ENCODE results near the gene PPM1H. TPM values are rescaled to one million over a fixed set of nuclear protein-coding genes. Genes with fewer than 3 reads are reported as not detected.

The PPM1H gene
- total RNA-seq, 1 experiment from 2014 or later = 0.22 TPM

DNA sequence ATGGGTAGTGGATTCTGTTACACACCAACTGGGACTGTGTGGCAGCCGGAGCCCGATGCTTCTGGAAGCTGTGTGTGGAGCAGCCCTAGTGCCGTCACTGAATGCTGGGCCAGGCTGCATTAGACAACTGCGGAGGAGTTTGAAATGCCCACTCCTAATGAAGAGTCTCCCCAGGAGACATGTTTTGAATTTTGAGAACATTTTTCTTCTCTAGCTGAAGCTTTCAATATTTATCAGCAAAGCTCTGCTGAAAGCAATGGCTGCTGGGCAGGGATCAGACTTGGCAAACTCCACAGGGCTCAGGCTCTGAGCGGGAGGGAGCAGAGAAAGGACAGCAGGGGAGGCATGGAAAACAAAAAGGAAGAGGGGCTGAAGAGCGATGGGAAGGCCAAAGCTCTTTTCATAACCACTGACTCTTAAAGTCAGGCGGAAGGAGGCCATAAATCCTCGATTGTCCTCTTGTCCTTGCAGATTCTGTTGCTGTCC is 279.2 kb downstream of the PPM1H start:
- H3K9me2 ChIP-seq (replicated peaks; ENCODE audit: insufficient read depth, low read length) = no peaks in the 10 kb centered on the region
- H3K27me3 ChIP-seq (ENCODE audit: low read length) = no peaks in the 10 kb centered on the region
- H2AFZ ChIP-seq (ENCODE audit: low read length) = no peak overlapping the region
- H3K79me2 ChIP-seq (ENCODE audit: low read length) = no peaks in the 10 kb centered on the region
- H3K27ac ChIP-seq (ENCODE audit: low read length) = no peak overlapping the region
- H3K4me1 ChIP-seq (ENCODE audit: low read length) = peaks cover 9% of the 10 kb centered on the region
- no peaks in the 10 kb centered on the region for H4K20me1 ChIP-seq (ENCODE audit: insufficient read depth, low read depth, low read length)
- no peak for DNase-seq
- H3K9ac ChIP-seq (ENCODE audit: low read length) = no peak overlapping the region
- H3K9me3 ChIP-seq (ENCODE audit: low read length) = no peaks in the 10 kb centered on the region
- H3K36me3 ChIP-seq (ENCODE audit: insufficient read depth, low read length) = no peaks in the 10 kb centered on the region
- no peak overlapping the region for H3K4me2 ChIP-seq (ENCODE audit: low read depth, low read length, poor library complexity, severe bottlenecking)
- H3K4me3 ChIP-seq (ENCODE audit: low read length) = no peak overlapping the region

DNA sequence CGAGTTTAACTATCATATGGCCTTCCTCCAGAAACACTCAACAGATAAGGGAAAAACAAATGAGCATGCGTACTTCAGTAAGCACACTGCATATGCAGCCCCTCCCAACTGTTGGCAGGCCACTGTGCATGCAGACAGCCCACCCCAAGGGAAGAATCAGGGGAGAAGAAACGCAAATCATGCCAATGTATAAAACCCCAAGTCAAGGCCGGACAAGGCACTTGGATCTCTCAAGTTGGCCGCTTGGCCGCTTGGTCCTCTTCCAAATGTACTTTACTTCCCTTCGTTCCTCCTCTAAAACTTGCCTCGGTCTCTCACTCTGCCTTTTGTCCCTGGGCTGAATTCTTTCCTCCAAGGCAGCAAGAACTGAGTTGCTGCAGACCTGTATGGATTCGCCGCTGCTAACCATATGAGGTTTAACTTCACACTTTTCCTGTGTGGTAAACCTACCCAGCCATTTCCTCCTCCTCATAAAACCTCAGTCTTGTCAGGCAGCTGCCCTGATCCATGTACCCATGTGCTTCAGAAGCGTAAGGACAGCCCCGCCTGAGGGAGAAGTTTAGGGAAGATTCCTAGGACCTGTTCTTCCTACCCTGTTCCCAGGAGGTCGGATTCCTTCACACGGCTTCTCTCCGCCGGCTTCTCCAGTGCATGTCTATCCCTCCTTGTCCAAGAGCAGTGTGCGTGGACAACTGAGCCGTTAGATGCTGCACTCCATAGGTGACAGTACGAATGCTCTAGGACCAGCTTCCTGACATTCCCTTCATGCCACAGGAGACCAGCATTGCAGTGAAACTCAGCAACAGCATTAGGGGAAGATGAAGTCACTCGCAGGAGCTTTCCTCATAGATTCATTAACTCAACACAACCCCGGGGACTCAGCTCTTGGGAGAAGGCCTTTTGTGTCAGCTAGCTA is 280.4 kb downstream of the PPM1H start:
- no peaks in the 10 kb centered on the region for H3K36me3 ChIP-seq (ENCODE audit: insufficient read depth, low read length)
- H3K9me3 ChIP-seq (ENCODE audit: low read length) = no peaks in the 10 kb centered on the region
- H3K4me2 ChIP-seq (ENCODE audit: low read depth, low read length, poor library complexity, severe bottlenecking) = no peak overlapping the region
- H3K27me3 ChIP-seq (ENCODE audit: low read length) = no peaks in the 10 kb centered on the region
- no peaks in the 10 kb centered on the region for H3K79me2 ChIP-seq (ENCODE audit: low read length)
- no peak overlapping the region for H3K27ac ChIP-seq (ENCODE audit: low read length)
- H3K4me1 ChIP-seq (ENCODE audit: low read length) = peaks cover 9% of the 10 kb centered on the region
- H4K20me1 ChIP-seq (ENCODE audit: insufficient read depth, low read depth, low read length) = no peaks in the 10 kb centered on the region
- H3K9me2 ChIP-seq (replicated peaks; ENCODE audit: insufficient read depth, low read length) = no peaks in the 10 kb centered on the region
- H2AFZ ChIP-seq (ENCODE audit: low read length) = no peak overlapping the region
- no peak overlapping the region for H3K9ac ChIP-seq (ENCODE audit: low read length)
- no peak overlapping the region for H3K4me3 ChIP-seq (ENCODE audit: low read length)
- DNase-seq = no peak

- no peaks in the 10 kb centered on the region for H3K27me3 ChIP-seq (ENCODE audit: low read length)
- no peaks in the 10 kb centered on the region for H3K79me2 ChIP-seq (ENCODE audit: low read length)
- H3K4me1 ChIP-seq (ENCODE audit: low read length) = peaks cover 9% of the 10 kb centered on the region
- H4K20me1 ChIP-seq (ENCODE audit: insufficient read depth, low read depth, low read length) = no peaks in the 10 kb centered on the region
- no peaks in the 10 kb centered on the region for H3K9me3 ChIP-seq (ENCODE audit: low read length)
- no peak overlapping the region for H3K9ac ChIP-seq (ENCODE audit: low read length)
- no peaks in the 10 kb centered on the region for H3K36me3 ChIP-seq (ENCODE audit: insufficient read depth, low read length)
- no peak overlapping the region for H3K27ac ChIP-seq (ENCODE audit: low read length)
- no peak for DNase-seq
- no peak overlapping the region for H3K4me3 ChIP-seq (ENCODE audit: low read length)
- H2AFZ ChIP-seq (ENCODE audit: low read length) = no peak overlapping the region
- H3K4me2 ChIP-seq (ENCODE audit: low read depth, low read length, poor library complexity, severe bottlenecking) = no peak overlapping the region
- no peaks in the 10 kb centered on the region for H3K9me2 ChIP-seq (replicated peaks; ENCODE audit: insufficient read depth, low read length)
Observed at GRCh38 chr12:62653740-62654139, 281.2 kb downstream of the PPM1H start.

GRCh38 chr12:62653304-62653703 is 281.6 kb downstream of the PPM1H start:
- peaks cover 9% of the 10 kb centered on the region for H3K4me1 ChIP-seq (ENCODE audit: low read length)
- no peak overlapping the region for H3K9ac ChIP-seq (ENCODE audit: low read length)
- no peak for DNase-seq
- H3K4me3 ChIP-seq (ENCODE audit: low read length) = no peak overlapping the region
- H4K20me1 ChIP-seq (ENCODE audit: insufficient read depth, low read depth, low read length) = no peaks in the 10 kb centered on the region
- no peaks in the 10 kb centered on the region for H3K36me3 ChIP-seq (ENCODE audit: insufficient read depth, low read length)
- no peaks in the 10 kb centered on the region for H3K79me2 ChIP-seq (ENCODE audit: low read length)
- no peak overlapping the region for H3K4me2 ChIP-seq (ENCODE audit: low read depth, low read length, poor library complexity, severe bottlenecking)
- H3K27ac ChIP-seq (ENCODE audit: low read length) = no peak overlapping the region
- no peaks in the 10 kb centered on the region for H3K9me2 ChIP-seq (replicated peaks; ENCODE audit: insufficient read depth, low read length)
- no peaks in the 10 kb centered on the region for H3K27me3 ChIP-seq (ENCODE audit: low read length)
- H2AFZ ChIP-seq (ENCODE audit: low read length) = no peak overlapping the region
- H3K9me3 ChIP-seq (ENCODE audit: low read length) = no peaks in the 10 kb centered on the region

DNA sequence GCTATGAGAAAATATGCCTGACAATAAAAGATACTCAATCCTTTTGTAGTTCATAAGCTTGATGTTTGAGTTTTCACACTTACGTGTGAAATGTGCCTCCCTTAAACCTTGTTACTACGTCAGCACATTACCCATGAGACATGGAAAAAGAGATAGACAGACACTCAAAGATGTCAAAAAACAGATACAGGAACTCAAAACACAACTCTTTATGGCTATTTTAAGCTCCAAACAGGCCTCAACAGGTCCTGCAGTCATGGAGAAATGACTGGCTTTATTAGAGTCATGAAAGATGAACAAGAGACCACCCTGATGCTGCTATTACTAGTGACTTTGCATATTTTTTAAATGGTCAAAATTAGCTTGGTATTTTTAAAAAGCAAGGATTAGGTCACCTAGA is 283.8 kb downstream of the PPM1H start:
- Histone ChIP-seq H3K9me2 (replicated peaks; ENCODE audit: insufficient read depth, low read length) (no peaks in the 10 kb centered on the region), H2AFZ (ENCODE audit: low read length) (no peak overlapping the region), H3K27me3 (ENCODE audit: low read length) (no peaks in the 10 kb centered on the region), H3K79me2 (ENCODE audit: low read length) (no peaks in the 10 kb centered on the region), H3K9me3 (ENCODE audit: low read length) (no peaks in the 10 kb centered on the region), H3K4me2 (ENCODE audit: low read depth, low read length, poor library complexity, severe bottlenecking) (no peak overlapping the region), H3K36me3 (ENCODE audit: insufficient read depth, low read length) (no peaks in the 10 kb centered on the region), H3K9ac (ENCODE audit: low read length) (no peak overlapping the region), H3K4me3 (ENCODE audit: low read length) (no peak overlapping the region), H3K4me1 (ENCODE audit: low read length) (no peaks in the 10 kb centered on the region), H4K20me1 (ENCODE audit: insufficient read depth, low read depth, low read length) (no peaks in the 10 kb centered on the region), H3K27ac (ENCODE audit: low read length) (no peak overlapping the region)
- no peak for DNase-seq

DNA sequence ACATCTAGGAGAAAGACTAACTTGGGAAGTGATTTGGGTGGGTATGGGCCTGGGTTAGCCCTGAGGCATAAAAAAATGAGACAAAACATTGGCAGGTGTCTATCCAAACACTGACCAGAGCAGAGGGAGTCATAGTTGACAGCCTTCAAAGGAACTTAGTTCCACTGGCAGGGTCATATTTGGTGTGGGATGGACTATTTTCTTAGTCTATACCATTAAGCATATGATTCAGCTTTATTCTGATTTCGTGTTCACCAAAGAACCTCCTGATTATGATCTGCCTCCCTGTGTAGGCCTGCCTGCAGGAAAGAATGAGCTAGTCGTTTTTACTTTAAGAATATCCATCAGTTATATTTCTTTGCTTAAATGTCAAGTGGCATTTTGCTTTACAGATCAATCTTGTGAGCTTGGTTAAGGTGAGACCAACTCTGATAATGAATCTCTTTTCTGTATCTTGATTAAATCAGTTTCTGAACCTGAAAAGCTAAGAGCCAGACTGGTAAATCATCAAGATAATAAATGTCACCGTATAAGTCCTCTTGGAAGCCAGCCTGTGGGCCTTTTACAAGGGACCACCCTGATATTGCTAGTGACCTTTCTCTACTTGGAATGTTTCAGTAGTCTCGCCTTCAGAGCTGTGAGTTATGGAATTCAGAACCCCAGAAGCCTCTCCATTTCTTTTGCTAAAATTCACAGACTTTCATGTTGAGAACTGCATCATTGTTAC is 285.4 kb downstream of the PPM1H start:
- no peak overlapping the region for H2AFZ ChIP-seq (ENCODE audit: low read length)

DNA sequence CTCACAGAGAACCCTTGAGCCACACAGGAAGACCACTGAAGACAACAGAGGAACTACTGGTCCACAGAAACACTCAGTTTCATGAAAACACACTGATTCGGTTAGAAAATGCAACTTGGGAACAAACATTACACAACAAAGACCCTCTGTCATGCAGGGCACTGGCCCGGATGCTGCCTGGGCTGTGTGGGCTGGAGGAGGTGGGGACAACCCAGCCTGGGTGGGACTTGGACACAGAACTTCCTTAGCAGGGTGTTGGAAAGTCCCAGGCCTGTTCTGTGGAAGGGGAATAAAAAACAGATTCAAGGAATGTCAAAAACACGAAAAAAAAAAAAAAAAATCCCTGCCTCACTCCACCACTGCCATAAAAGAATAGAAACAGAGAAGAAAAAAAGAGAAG is 287.4 kb downstream of the PPM1H start:
- H3K36me3 ChIP-seq (ENCODE audit: insufficient read depth, low read length) = no peaks in the 10 kb centered on the region
- H3K27me3 ChIP-seq (ENCODE audit: low read length) = no peaks in the 10 kb centered on the region
- no peaks in the 10 kb centered on the region for H3K9me3 ChIP-seq (ENCODE audit: low read length)
- no peak overlapping the region for H3K4me3 ChIP-seq (ENCODE audit: low read length)
- H3K9me2 ChIP-seq (replicated peaks; ENCODE audit: insufficient read depth, low read length) = no peaks in the 10 kb centered on the region
- H3K4me1 ChIP-seq (ENCODE audit: low read length) = no peaks in the 10 kb centered on the region
- H3K9ac ChIP-seq (ENCODE audit: low read length) = no peak overlapping the region
- no peak overlapping the region for H3K4me2 ChIP-seq (ENCODE audit: low read depth, low read length, poor library complexity, severe bottlenecking)
- DNase-seq = no peak
- H3K27ac ChIP-seq (ENCODE audit: low read length) = no peak overlapping the region
- H4K20me1 ChIP-seq (ENCODE audit: insufficient read depth, low read depth, low read length) = no peaks in the 10 kb centered on the region
- H3K79me2 ChIP-seq (ENCODE audit: low read length) = no peaks in the 10 kb centered on the region
- no peak overlapping the region for H2AFZ ChIP-seq (ENCODE audit: low read length)

More for the DNA sequence above, 285.4 kb downstream of the PPM1H start:
- no peak overlapping the region for H3K9ac ChIP-seq (ENCODE audit: low read length)
- H4K20me1 ChIP-seq (ENCODE audit: insufficient read depth, low read depth, low read length) = no peaks in the 10 kb centered on the region
- H3K36me3 ChIP-seq (ENCODE audit: insufficient read depth, low read length) = no peaks in the 10 kb centered on the region
- no peak for DNase-seq
- no peaks in the 10 kb centered on the region for H3K9me3 ChIP-seq (ENCODE audit: low read length)
- no peaks in the 10 kb centered on the region for H3K4me1 ChIP-seq (ENCODE audit: low read length)
- no peak overlapping the region for H3K27ac ChIP-seq (ENCODE audit: low read length)
- no peak overlapping the region for H3K4me2 ChIP-seq (ENCODE audit: low read depth, low read length, poor library complexity, severe bottlenecking)
- no peaks in the 10 kb centered on the region for H3K27me3 ChIP-seq (ENCODE audit: low read length)
- no peaks in the 10 kb centered on the region for H3K9me2 ChIP-seq (replicated peaks; ENCODE audit: insufficient read depth, low read length)
- no peak overlapping the region for H3K4me3 ChIP-seq (ENCODE audit: low read length)
- H3K79me2 ChIP-seq (ENCODE audit: low read length) = no peaks in the 10 kb centered on the region

DNA sequence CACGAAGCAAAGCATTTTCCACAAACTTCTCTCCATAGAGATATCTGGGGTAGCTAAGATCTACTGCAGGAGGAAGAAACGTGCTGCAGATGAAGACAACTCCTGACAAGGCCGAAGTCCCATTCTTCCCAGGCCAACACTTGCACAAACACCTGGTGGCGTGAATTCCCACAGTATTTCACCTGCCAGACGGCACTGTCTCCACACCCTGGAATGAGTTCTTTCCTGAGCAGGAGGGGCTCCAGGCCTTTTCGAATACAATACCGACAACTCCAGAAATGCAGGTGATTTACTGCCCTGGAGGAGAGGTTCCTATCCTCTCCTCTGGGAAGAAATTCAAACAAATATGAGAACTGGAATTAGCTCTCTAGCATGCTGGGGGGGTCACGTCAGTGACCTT is 288.4 kb downstream of the PPM1H start:
- Histone ChIP-seq H3K9me2 (replicated peaks; ENCODE audit: insufficient read depth, low read length) (no peaks in the 10 kb centered on the region), H3K9me3 (ENCODE audit: low read length) (no peaks in the 10 kb centered on the region)

More for the DNA sequence above, 288.4 kb downstream of the PPM1H start:
- no peak for DNase-seq
- no peaks in the 10 kb centered on the region for H3K27me3 ChIP-seq (ENCODE audit: low read length)
- H3K4me3 ChIP-seq (ENCODE audit: low read length) = no peak overlapping the region
- H3K4me2 ChIP-seq (ENCODE audit: low read depth, low read length, poor library complexity, severe bottlenecking) = no peak overlapping the region
- H4K20me1 ChIP-seq (ENCODE audit: insufficient read depth, low read depth, low read length) = no peaks in the 10 kb centered on the region
- H3K4me1 ChIP-seq (ENCODE audit: low read length) = no peaks in the 10 kb centered on the region
- no peaks in the 10 kb centered on the region for H3K79me2 ChIP-seq (ENCODE audit: low read length)
- H3K9ac ChIP-seq (ENCODE audit: low read length) = no peak overlapping the region
- H3K36me3 ChIP-seq (ENCODE audit: insufficient read depth, low read length) = no peaks in the 10 kb centered on the region
- H3K27ac ChIP-seq (ENCODE audit: low read length) = no peak overlapping the region
- H2AFZ ChIP-seq (ENCODE audit: low read length) = no peak overlapping the region

All from Karpas-422 (cell line).